ENCODE results near the gene ABHD6.

DNA sequence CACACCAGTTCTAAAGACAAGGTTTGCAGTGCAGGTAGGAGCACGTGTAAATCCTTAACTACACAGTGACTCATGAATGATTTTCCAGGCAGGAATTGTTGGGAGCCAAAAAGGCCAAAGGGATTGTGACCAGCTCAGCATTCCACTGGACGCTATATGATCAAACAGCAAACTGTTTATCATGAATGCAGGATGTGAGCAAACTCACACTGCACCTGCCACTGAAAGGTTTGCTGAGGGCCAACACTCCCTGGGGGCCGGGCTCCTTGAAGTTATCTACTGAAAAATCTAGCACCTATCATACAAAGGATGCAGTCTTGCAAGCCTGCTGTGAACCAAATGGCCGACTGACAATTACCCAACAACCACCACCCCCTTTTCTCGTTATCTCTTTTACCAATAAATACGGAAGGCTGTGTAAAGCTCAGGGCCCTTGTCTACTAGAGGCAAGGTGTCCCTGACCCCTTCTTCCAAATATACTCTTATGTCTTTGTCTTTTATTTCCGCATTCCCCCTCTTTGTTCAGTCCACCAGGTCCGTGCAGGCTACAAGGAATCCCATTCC lies 15.3 kb upstream of the ABHD6 start:
- TF ChIP-seq, protein P1, sequence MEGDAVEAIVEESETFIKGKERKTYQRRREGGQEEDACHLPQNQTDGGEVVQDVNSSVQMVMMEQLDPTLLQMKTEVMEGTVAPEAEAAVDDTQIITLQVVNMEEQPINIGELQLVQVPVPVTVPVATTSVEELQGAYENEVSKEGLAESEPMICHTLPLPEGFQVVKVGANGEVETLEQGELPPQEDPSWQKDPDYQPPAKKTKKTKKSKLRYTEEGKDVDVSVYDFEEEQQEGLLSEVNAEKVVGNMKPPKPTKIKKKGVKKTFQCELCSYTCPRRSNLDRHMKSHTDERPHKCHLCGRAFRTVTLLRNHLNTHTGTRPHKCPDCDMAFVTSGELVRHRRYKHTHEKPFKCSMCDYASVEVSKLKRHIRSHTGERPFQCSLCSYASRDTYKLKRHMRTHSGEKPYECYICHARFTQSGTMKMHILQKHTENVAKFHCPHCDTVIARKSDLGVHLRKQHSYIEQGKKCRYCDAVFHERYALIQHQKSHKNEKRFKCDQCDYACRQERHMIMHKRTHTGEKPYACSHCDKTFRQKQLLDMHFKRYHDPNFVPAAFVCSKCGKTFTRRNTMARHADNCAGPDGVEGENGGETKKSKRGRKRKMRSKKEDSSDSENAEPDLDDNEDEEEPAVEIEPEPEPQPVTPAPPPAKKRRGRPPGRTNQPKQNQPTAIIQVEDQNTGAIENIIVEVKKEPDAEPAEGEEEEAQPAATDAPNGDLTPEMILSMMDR (IDR thresholded peaks at IDR 0.05; ENCODE audit: low read depth, low read length, poor library complexity, severe bottlenecking): no peak
- no peak for TF ChIP-seq EZH2phosphoT487 (IDR thresholded peaks at IDR 0.05; ENCODE audit: borderline replicate concordance, low read length)

Measured in DOHH2 (cell line).